K562 (cell line): Measurements from ENCODE around the gene OPRL1. TPM values are rescaled to one million over a fixed set of nuclear protein-coding genes. Genes with fewer than 3 reads are reported as not detected.

Experiments used
- HOMEZ ChIP-seq: fragments of 250-450 bp; sonication (Bioruptor Pico); IDR thresholded peaks from 2 replicates; pipeline ENCODE4 v1.4.0; 2020; ENCODE audit warnings: mild to moderate bottlenecking, moderate library complexity
- ILF3 ChIP-seq: fragments of 450-650 bp; IDR thresholded peaks from 2 replicates; pipeline ENCODE4 v1.6.1; 2018; ENCODE audit warnings: antibody characterized with exemption, mild to moderate bottlenecking, moderate library complexity, borderline replicate concordance
- NFXL1 ChIP-seq: fragments of 450-650 bp; formaldehyde crosslinking; IDR thresholded peaks from 2 replicates; pipeline ENCODE4 v1.4.0; 2021; ENCODE audit warnings: mild to moderate bottlenecking
- POLR2AphosphoS5 ChIP-seq: IDR thresholded peaks from 2 replicates; pipeline ENCODE4 v1.6.1; 2011; ENCODE audit warnings: mild to moderate bottlenecking, low read depth, low read length, moderate library complexity; ENCODE audit not compliant: control insufficient read depth, insufficient read depth
- THRAP3 ChIP-seq: fragments of 450-650 bp; IDR thresholded peaks from 2 replicates; pipeline ENCODE4 v1.6.1; 2016; ENCODE audit warnings: mild to moderate bottlenecking, inconsistent platforms, borderline replicate concordance
- ZNF133 ChIP-seq: fragments of 250-450 bp; sonication (Bioruptor Pico); IDR thresholded peaks from 2 replicates; pipeline ENCODE4 v1.4.0; 2020; ENCODE audit warnings: mild to moderate bottlenecking
- ZNF316 ChIP-seq: fragments of 450-650 bp; IDR thresholded peaks from 2 replicates; pipeline ENCODE4 v1.6.1; 2016
- ZNF518B ChIP-seq: fragments of 250-450 bp; sonication (Bioruptor Pico); IDR thresholded peaks from 2 replicates; pipeline ENCODE4 v1.5.0; 2021; ENCODE audit warnings: mild to moderate bottlenecking, moderate library complexity
- ZNF592 ChIP-seq: fragments of 450-650 bp; IDR thresholded peaks from 2 replicates; pipeline ENCODE4 v1.6.1; 2017; ENCODE audit warnings: antibody characterized with exemption, mild to moderate bottlenecking
- polyA plus RNA-seq, 8 experiments: library from polyadenylated mRNA; depleted of rRNA in 4 of 8; stranded (reverse) in 5 of 8; unstranded in 3 of 8; fragments of >200 nt; fragmentation: Nextera tagmentation in 2 of 8; fragmentation: Illumina TruSeq in 1 of 8; extraction: Ambion mirVana in 2 of 8; extraction: Trizol in 1 of 8; gene quantifications; 2 replicates each; pipeline versions ENCODE4 v1.2.1 to v1.2.3, GENCODE V29; 2011 to 2014; ENCODE audit warnings: inconsistent platforms in 1 of 8, missing spikeins in 1 of 8
- total RNA-seq, 7 experiments: library from RNA; depleted of rRNA in 6 of 7; stranded (reverse); fragments of >200 nt in 6 of 7; fragmentation: Illumina TruSeq in 2 of 7; extraction: Trizol in 2 of 7; gene quantifications; 2 replicates each; pipeline versions ENCODE4 v1.2.1 to v1.2.3, GENCODE V29; 2011 to 2021; ENCODE audit warnings: low replicate concordance in 1 of 7
- TF ChIP-seq, protein P1 (sequence below), 2 experiments: fragments of 250-450 bp in 1 of 2; fragments of 450-650 bp in 1 of 2; sonication (Bioruptor Pico) in 1 of 2; IDR thresholded peaks; 2 replicates each; pipeline versions ENCODE4 v1.6.1 to v1.8.0; 2016 to 2021; ENCODE audit warnings: mild to moderate bottlenecking in 2 of 2, moderate library complexity in 2 of 2, missing compliant biosample characterization in 1 of 2, missing genetic modification characterization in 1 of 2
- TF ChIP-seq, protein P2 (sequence below), 2 experiments: fragments of 450-650 bp in 1 of 2; sonication (generic) in 1 of 2; formaldehyde crosslinking in 1 of 2; IDR thresholded peaks in 1 of 2; conservative IDR thresholded peaks in 1 of 2; 2 replicates each; pipeline versions ENCODE4 v1.6.1 to v1.8.1; 2016 to 2023; ENCODE audit warnings: mild to moderate bottlenecking in 2 of 2, moderate library complexity in 2 of 2, inconsistent platforms in 1 of 2, missing genetic modification reagents in 1 of 2
- TF ChIP-seq, protein P3 (sequence below): fragments of 250-450 bp; sonication (Bioruptor Pico); IDR thresholded peaks from 2 replicates; pipeline ENCODE4 v1.9.0; 2021; ENCODE audit warnings: mild to moderate bottlenecking, inconsistent platforms

The OPRL1 gene
- total and polyA plus RNA-seq, 9 of the 15 experiments (the other 6 are each of a cell fraction or from before 2014, with no cell fraction given): 0.06 to 0.33 (median 0.11) TPM; not detected in 2

DNA sequence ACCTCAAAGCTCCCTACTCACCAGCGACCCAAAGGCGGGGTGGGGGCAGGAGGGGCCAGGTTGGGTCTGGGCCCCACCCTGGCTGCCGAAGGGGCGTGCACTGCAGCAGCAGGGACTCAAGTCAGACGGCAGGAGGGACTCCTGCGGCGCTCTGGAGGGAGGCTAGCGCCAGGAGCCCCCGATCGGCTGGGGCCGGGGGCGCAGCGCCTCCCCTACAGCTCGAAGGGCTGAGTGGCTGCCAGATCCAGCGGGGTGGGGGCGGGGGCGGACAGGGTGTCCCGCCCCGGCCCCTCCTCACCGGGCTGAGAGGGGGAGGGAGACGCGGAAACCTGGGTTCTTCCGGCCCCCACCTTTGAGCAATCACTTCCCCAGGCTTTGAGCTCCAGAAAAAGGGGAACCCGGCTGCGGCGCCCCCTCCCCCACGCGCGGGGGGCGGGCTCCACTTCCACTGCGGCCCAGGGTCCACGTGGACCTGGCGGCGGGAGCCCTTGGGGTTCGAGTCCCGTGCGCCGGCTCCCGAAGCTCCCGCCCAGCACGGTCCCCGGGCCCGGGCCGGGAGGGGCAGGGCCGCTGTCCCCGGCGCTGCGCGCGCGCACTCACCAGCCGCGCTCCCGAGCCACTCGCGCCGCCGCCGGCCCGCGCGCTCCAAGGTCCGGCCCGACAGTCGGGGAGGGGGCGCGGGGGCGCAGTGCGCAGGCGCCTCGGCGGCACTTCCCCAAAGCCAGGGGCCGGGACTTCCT, 439 bp upstream of the OPRL1 start, which contains the start of gene RGS19 (continued):
- no peak for TF ChIP-seq ZNF592
- no peak for TF ChIP-seq ZNF316
- no peak for TF ChIP-seq ILF3
- TF ChIP-seq, protein P1, sequence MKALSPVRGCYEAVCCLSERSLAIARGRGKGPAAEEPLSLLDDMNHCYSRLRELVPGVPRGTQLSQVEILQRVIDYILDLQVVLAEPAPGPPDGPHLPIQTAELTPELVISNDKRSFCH (CRISPR knock-in tag; IDR thresholded peaks at IDR 0.05): no peak
- TF ChIP-seq, protein P1 (tag; IDR thresholded peaks at IDR 0.05): no peak
- no peak for TF ChIP-seq POLR2AphosphoS5
- TF ChIP-seq THRAP3: no peak
- no peak for TF ChIP-seq ZNF518B (CRISPR knock-in tag)
- TF ChIP-seq, protein P2, sequence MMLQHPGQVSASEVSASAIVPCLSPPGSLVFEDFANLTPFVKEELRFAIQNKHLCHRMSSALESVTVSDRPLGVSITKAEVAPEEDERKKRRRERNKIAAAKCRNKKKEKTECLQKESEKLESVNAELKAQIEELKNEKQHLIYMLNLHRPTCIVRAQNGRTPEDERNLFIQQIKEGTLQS (IDR thresholded peaks at IDR 0.05): no peak
- TF ChIP-seq, protein P2 (CRISPR knock-in tag; conservative IDR thresholded peaks at IDR 0.05): no peak
- TF ChIP-seq NFXL1: no peak
- TF ChIP-seq HOMEZ (CRISPR knock-in tag): no peak
- TF ChIP-seq ZNF133 (CRISPR knock-in tag): no peak
- TF ChIP-seq, protein P3, sequence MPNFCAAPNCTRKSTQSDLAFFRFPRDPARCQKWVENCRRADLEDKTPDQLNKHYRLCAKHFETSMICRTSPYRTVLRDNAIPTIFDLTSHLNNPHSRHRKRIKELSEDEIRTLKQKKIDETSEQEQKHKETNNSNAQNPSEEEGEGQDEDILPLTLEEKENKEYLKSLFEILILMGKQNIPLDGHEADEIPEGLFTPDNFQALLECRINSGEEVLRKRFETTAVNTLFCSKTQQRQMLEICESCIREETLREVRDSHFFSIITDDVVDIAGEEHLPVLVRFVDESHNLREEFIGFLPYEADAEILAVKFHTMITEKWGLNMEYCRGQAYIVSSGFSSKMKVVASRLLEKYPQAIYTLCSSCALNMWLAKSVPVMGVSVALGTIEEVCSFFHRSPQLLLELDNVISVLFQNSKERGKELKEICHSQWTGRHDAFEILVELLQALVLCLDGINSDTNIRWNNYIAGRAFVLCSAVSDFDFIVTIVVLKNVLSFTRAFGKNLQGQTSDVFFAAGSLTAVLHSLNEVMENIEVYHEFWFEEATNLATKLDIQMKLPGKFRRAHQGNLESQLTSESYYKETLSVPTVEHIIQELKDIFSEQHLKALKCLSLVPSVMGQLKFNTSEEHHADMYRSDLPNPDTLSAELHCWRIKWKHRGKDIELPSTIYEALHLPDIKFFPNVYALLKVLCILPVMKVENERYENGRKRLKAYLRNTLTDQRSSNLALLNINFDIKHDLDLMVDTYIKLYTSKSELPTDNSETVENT (CRISPR knock-in tag): no peak
